Measurements from ENCODE around the gene TRAK2. TPM values are rescaled to one million over a fixed set of nuclear protein-coding genes. Genes with fewer than 3 reads are reported as not detected.

TRAK2 gene
- polyA plus RNA-seq, 1 donor from 2014 or later = 19.6 TPM

- peaks cover 18% of the 10 kb centered on the region for H3K9me3 ChIP-seq (ENCODE audit: low read length)
- no peak overlapping the region for H3K4me3 ChIP-seq (ENCODE audit: low read length)
- H3K36me3 ChIP-seq (ENCODE audit: insufficient read depth, low read length) = peaks cover 19% of the 10 kb centered on the region
- no peaks in the 10 kb centered on the region for H3F3A ChIP-seq (ENCODE audit: insufficient read depth, low read length, poor library complexity, severe bottlenecking)
- no peaks in the 10 kb centered on the region for H3K27me3 ChIP-seq (ENCODE audit: insufficient read depth, low read depth, low read length)
- H3K27ac ChIP-seq (ENCODE audit: low read length) = no peak overlapping the region
- H2AFZ ChIP-seq (ENCODE audit: low read depth, low read length) = no peak overlapping the region
- TF ChIP-seq MXI1 (conservative IDR thresholded peaks at IDR 0.05; ENCODE audit: poor library complexity, severe bottlenecking) = no peak
- no peaks in the 10 kb centered on the region for H3K79me2 ChIP-seq (replicated peaks; ENCODE audit: insufficient read depth, low read length)
- H3K9ac ChIP-seq (ENCODE audit: low read length) = no peak overlapping the region
- H3K4me2 ChIP-seq (ENCODE audit: low read length) = no peak overlapping the region
- H4K20me1 ChIP-seq (ENCODE audit: insufficient read depth) = no peaks in the 10 kb centered on the region
- H3K9me2 ChIP-seq (ENCODE audit: insufficient read depth, low read length) = no peaks in the 10 kb centered on the region
Observed at GRCh38 chr2:201366146-201366545, 85.1 kb downstream of the TRAK2 start.

- no peak overlapping the region for H3K4me3 ChIP-seq (ENCODE audit: low read length)
- no peaks in the 10 kb centered on the region for H3K9me2 ChIP-seq (ENCODE audit: insufficient read depth, low read length)
- TF ChIP-seq TAF1 (IDR thresholded peaks at IDR 0.05; ENCODE audit: low read depth) (no peak), CTCF (IDR thresholded peaks at IDR 0.05; ENCODE audit: poor library complexity, severe bottlenecking) (peak; percentile 39)
- no peaks in the 10 kb centered on the region for H3F3A ChIP-seq (ENCODE audit: insufficient read depth, low read length, poor library complexity, severe bottlenecking)
- H3K27ac ChIP-seq (ENCODE audit: low read length) = no peak overlapping the region
- peaks cover 19% of the 10 kb centered on the region for H3K36me3 ChIP-seq (ENCODE audit: insufficient read depth, low read length)
- peaks cover 18% of the 10 kb centered on the region for H3K9me3 ChIP-seq (ENCODE audit: low read length)
- no peak overlapping the region for H3K9ac ChIP-seq (ENCODE audit: low read length)
- no peak overlapping the region for H3K4me2 ChIP-seq (ENCODE audit: low read length)
- no peaks in the 10 kb centered on the region for H3K79me2 ChIP-seq (replicated peaks; ENCODE audit: insufficient read depth, low read length)
- no peak overlapping the region for H2AFZ ChIP-seq (ENCODE audit: low read depth, low read length)
- H4K20me1 ChIP-seq (ENCODE audit: insufficient read depth) = no peaks in the 10 kb centered on the region
- H3K27me3 ChIP-seq (ENCODE audit: insufficient read depth, low read depth, low read length) = no peaks in the 10 kb centered on the region
Observed at GRCh38 chr2:201363857-201364560, 87.2 kb downstream of the TRAK2 start.

GRCh38 chr2:201362396-201362795, 88.9 kb downstream of the TRAK2 start:
- Histone ChIP-seq H3K9ac (ENCODE audit: low read length) (no peak overlapping the region), H3K79me2 (replicated peaks; ENCODE audit: insufficient read depth, low read length) (no peaks in the 10 kb centered on the region), H3K9me2 (ENCODE audit: insufficient read depth, low read length) (no peaks in the 10 kb centered on the region), H3K4me2 (ENCODE audit: low read length) (no peak overlapping the region), H4K20me1 (ENCODE audit: insufficient read depth) (no peaks in the 10 kb centered on the region), H3K9me3 (ENCODE audit: low read length) (peaks cover 13% of the 10 kb centered on the region), H3K36me3 (ENCODE audit: insufficient read depth, low read length) (peaks cover 13% of the 10 kb centered on the region), H3K27ac (ENCODE audit: low read length) (no peak overlapping the region), H2AFZ (ENCODE audit: low read depth, low read length) (no peak overlapping the region), H3F3A (ENCODE audit: insufficient read depth, low read length, poor library complexity, severe bottlenecking) (no peaks in the 10 kb centered on the region), H3K4me3 (ENCODE audit: low read length) (no peak overlapping the region), H3K27me3 (ENCODE audit: insufficient read depth, low read depth, low read length) (no peaks in the 10 kb centered on the region)
- TF ChIP-seq EZH2 (IDR thresholded peaks at IDR 0.05; ENCODE audit: borderline replicate concordance, insufficient read depth, low read length, poor library complexity, severe bottlenecking) (no peak), SMC3 (conservative IDR thresholded peaks at IDR 0.05; ENCODE audit: poor library complexity) (no peak), EP300 (conservative IDR thresholded peaks at IDR 0.05; ENCODE audit: poor library complexity, severe bottlenecking) (no peak), REST (IDR thresholded peaks at IDR 0.05; ENCODE audit: borderline replicate concordance) (no peak), CTCF (IDR thresholded peaks at IDR 0.05; ENCODE audit: poor library complexity, severe bottlenecking) (no peak), MXI1 (conservative IDR thresholded peaks at IDR 0.05; ENCODE audit: poor library complexity, severe bottlenecking) (no peak), RAD21 (conservative IDR thresholded peaks at IDR 0.05) (no peak), TAF1 (IDR thresholded peaks at IDR 0.05; ENCODE audit: low read depth) (no peak), POLR2AphosphoS5 (IDR thresholded peaks at IDR 0.05) (no peak)
